Measurements from ENCODE around the gene GATA2. TPM values are rescaled to one million over a fixed set of nuclear protein-coding genes. Genes with fewer than 3 reads are reported as not detected.

The GATA2 gene
- total and polyA plus RNA-seq, 2 of the 13 experiments (the other 11 are each of a cell fraction or from before 2014, with no cell fraction given), result 3.5 to 6.2 TPM

DNA sequence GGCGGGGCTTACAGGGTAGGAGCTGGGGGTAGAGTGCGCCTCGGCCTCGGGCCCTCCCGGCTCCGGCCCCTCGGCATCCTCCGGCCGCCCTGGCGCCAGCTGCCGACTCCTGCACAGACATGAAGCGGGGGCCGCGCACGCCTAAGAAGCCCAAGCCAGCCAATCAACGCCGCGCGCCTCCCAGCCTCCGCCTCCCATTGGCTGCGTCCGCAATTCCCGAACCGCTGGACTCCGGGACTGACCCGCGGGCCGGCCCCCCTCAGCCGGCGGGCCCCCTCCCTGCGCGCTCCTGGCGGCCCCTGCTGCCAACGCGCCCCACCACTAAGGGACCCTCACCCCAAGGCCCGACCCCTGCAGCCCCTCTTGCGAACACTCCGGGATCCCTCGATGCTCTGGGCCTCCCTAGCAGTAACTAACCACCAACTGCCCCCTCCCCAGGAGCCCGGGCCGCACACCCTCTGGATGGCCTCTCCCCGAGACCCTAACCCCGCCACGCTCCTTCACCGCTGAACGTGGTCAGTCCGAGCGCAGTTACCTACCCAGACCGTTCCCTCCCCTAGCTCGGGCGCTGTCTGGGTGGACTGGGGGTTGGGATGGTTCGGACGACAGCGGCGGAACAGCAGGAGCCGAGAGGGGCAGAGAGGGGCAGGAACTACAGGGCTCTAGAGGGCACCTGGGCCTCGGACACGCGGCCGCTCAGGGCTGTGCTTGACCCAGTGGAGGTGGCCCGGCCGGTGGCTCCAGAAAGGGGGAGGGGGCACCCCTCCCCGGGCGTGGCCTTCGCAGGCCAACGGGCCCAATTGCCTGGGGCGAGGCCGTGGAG lies 5.0 kb downstream of the GATA2 start (continued):
- no peak for TF ChIP-seq SMAD9 (CRISPR knock-in tag; IDR thresholded peaks at IDR 0.05)
- TF ChIP-seq ZNF296 (CRISPR knock-in tag; conservative IDR thresholded peaks at IDR 0.05), result peak; percentile 65; the same call in 1 of the 2 replicates
- TF ChIP-seq XBP1 (CRISPR knock-in tag; IDR thresholded peaks at IDR 0.05), result no peak
- no peak for TF ChIP-seq TCF12 (IDR thresholded peaks at IDR 0.05)
- TF ChIP-seq TCF12 (CRISPR knock-in tag; IDR thresholded peaks at IDR 0.05), result peak; percentile 27; the same call in 1 of the 2 replicates
- no peak for TF ChIP-seq ARNT (IDR thresholded peaks at IDR 0.05)
- TF ChIP-seq GABPA (IDR thresholded peaks at IDR 0.05; ENCODE audit: low read depth, low read length), result no peak
- no peak for TF ChIP-seq GABPA (CRISPR knock-in tag; IDR thresholded peaks at IDR 0.05; ENCODE audit: low read depth)
- TF ChIP-seq ZNF232 (CRISPR knock-in tag; IDR thresholded peaks at IDR 0.05; ENCODE audit: borderline replicate concordance), result no peak; the same call in 1 of the 2 replicates
- TF ChIP-seq KDM4B (CRISPR knock-in tag; IDR thresholded peaks at IDR 0.05), result no peak
- TF ChIP-seq ZNF333 (CRISPR knock-in tag; IDR thresholded peaks at IDR 0.05; ENCODE audit: borderline replicate concordance), result no peak
- no peak for TF ChIP-seq RFX1 (IDR thresholded peaks at IDR 0.05)
- no peak for TF ChIP-seq SIN3B (IDR thresholded peaks at IDR 0.05; ENCODE audit: low read length)
- TF ChIP-seq ZFP37 (CRISPR knock-in tag; IDR thresholded peaks at IDR 0.05; ENCODE audit: borderline replicate concordance), result no peak; the same call in 1 of the 2 replicates
- no peak for TF ChIP-seq ZNF264 (CRISPR knock-in tag; IDR thresholded peaks at IDR 0.05)
- TF ChIP-seq EZH2 (conservative IDR thresholded peaks at IDR 0.05; ENCODE audit: low read depth, low read length), result no peak
- no peak for TF ChIP-seq ZNF235 (CRISPR knock-in tag; IDR thresholded peaks at IDR 0.05; ENCODE audit: borderline replicate concordance)
- no peak for TF ChIP-seq ZNF292 (CRISPR knock-in tag; IDR thresholded peaks at IDR 0.05; ENCODE audit: borderline replicate concordance, low read depth)
- TF ChIP-seq, protein P1, sequence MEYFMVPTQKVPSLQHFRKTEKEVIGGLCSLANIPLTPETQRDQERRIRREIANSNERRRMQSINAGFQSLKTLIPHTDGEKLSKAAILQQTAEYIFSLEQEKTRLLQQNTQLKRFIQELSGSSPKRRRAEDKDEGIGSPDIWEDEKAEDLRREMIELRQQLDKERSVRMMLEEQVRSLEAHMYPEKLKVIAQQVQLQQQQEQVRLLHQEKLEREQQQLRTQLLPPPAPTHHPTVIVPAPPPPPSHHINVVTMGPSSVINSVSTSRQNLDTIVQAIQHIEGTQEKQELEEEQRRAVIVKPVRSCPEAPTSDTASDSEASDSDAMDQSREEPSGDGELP (IDR thresholded peaks at IDR 0.05; ENCODE audit: borderline replicate concordance, low read depth), result peak; percentile 60; the same call in 1 of the 2 replicates
- TF ChIP-seq, protein P2, sequence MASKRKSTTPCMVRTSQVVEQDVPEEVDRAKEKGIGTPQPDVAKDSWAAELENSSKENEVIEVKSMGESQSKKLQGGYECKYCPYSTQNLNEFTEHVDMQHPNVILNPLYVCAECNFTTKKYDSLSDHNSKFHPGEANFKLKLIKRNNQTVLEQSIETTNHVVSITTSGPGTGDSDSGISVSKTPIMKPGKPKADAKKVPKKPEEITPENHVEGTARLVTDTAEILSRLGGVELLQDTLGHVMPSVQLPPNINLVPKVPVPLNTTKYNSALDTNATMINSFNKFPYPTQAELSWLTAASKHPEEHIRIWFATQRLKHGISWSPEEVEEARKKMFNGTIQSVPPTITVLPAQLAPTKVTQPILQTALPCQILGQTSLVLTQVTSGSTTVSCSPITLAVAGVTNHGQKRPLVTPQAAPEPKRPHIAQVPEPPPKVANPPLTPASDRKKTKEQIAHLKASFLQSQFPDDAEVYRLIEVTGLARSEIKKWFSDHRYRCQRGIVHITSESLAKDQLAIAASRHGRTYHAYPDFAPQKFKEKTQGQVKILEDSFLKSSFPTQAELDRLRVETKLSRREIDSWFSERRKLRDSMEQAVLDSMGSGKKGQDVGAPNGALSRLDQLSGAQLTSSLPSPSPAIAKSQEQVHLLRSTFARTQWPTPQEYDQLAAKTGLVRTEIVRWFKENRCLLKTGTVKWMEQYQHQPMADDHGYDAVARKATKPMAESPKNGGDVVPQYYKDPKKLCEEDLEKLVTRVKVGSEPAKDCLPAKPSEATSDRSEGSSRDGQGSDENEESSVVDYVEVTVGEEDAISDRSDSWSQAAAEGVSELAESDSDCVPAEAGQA (IDR thresholded peaks at IDR 0.05; ENCODE audit: low read depth), result no peak
- TF ChIP-seq, protein P2 (CRISPR knock-in tag; IDR thresholded peaks at IDR 0.05; ENCODE audit: borderline replicate concordance), result no peak
- no peak for TF ChIP-seq FOXJ3 (CRISPR knock-in tag; IDR thresholded peaks at IDR 0.05; ENCODE audit: borderline replicate concordance)
- TF ChIP-seq CCDC6 (CRISPR knock-in tag; IDR thresholded peaks at IDR 0.05), result peak; percentile 79; the same call in 1 of the 2 replicates
- TF ChIP-seq, protein P3, sequence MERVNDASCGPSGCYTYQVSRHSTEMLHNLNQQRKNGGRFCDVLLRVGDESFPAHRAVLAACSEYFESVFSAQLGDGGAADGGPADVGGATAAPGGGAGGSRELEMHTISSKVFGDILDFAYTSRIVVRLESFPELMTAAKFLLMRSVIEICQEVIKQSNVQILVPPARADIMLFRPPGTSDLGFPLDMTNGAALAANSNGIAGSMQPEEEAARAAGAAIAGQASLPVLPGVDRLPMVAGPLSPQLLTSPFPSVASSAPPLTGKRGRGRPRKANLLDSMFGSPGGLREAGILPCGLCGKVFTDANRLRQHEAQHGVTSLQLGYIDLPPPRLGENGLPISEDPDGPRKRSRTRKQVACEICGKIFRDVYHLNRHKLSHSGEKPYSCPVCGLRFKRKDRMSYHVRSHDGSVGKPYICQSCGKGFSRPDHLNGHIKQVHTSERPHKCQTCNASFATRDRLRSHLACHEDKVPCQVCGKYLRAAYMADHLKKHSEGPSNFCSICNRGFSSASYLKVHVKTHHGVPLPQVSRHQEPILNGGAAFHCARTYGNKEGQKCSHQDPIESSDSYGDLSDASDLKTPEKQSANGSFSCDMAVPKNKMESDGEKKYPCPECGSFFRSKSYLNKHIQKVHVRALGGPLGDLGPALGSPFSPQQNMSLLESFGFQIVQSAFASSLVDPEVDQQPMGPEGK (CRISPR knock-in tag; IDR thresholded peaks at IDR 0.05), result peak; percentile 97
